NCI-H226 (cell line): ENCODE data around the gene MARCHF9.
A peak's percentile ranks its signal among the peaks of the same experiment; 100 is the strongest.
"Not testable (repeated sequence)": the region's sequence is repeated elsewhere in the genome, so short reads cannot be mapped to it uniquely, and the experiment has no call there.

ENCODE experiments used
- DNase-seq: peaks from one replicate; pipeline ENCODE4 v3.0.0-alpha.2; 2015

The MARCHF9 gene

GRCh38 chr12:57772429-57773322 lies 17.8 kb downstream of the MARCHF9 start, which contains the start of gene EEF1AKMT3:
Gene EEF1AKMT3 (plus strand): TSS chr12:57772614. CDS start chr12:57772725, 111 bp downstream.
- peak; percentile 57 for DNase-seq

DNA sequence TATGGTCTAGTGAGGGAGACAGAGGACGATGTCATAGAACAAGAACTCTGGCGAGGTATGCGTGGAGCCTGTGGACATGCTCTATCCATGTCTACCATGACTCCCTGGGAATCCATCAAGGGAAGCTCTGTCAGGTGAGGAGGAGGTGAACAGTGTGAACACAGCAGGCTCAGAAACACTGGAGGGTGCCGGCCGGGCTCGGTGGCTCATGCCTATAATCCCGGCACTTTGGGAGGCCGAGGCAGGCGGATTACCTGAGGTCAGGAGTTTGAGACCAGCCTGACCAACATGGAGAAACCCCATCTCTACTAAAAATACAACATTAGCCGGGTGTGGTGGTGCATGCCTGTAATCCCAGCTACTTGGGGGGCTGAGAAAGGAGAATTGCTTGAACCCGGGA lies 19.7 kb downstream of the MARCHF9 start:
- DNase-seq = not testable (repeated sequence)

- DNase-seq = no peak
Measured at GRCh38 chr12:57775044-57775443, 20.1 kb downstream of the MARCHF9 start.

DNA sequence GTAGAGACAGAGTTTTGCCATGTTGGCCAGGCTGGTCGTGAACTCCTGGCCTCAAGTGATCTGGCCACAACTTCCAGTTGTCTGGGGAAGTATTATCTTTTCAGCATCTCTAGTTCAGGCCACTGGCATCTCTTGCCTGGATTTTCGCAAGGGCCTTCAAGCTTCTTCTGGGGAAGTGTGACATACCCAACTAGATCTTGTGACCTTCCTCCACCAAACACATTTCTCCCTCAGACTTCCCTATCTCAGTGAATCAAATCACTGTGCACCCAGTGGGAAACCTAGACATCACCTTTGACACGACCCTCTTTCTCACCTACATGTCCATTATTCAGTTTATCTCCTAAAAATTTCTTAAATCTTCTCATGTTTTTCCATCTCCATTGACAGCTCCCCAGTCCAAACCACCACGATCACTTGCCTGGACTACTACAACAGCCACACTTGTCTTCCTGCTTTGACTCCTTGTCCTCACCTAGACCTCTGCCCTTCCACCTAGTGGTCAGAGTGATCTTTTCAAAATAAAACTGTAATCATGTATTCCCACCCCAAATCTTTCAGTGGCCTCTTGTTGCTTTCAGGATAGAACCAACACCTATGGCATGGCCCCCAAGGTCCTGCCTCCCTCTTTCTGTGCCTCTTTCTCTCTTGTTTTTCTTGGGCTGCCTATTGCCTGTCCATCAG lies 20.8 kb downstream of the MARCHF9 start:
- DNase-seq = no peak

GRCh38 chr12:57776247-57776587 lies 21.3 kb downstream of the MARCHF9 start:
- DNase-seq = no peak

GRCh38 chr12:57777367-57777766 lies 22.5 kb downstream of the MARCHF9 start:
- no peak for DNase-seq

GRCh38 chr12:57777911-57778310 lies 23.0 kb downstream of the MARCHF9 start:
- no peak for DNase-seq

GRCh38 chr12:57779736-57780135 lies 24.8 kb downstream of the MARCHF9 start:
- no peak for DNase-seq

- DNase-seq = no peak
Measured at GRCh38 chr12:57780284-57780897, 25.5 kb downstream of the MARCHF9 start.

- DNase-seq = no peak
Measured at GRCh38 chr12:57781244-57781643, 26.3 kb downstream of the MARCHF9 start.

DNA sequence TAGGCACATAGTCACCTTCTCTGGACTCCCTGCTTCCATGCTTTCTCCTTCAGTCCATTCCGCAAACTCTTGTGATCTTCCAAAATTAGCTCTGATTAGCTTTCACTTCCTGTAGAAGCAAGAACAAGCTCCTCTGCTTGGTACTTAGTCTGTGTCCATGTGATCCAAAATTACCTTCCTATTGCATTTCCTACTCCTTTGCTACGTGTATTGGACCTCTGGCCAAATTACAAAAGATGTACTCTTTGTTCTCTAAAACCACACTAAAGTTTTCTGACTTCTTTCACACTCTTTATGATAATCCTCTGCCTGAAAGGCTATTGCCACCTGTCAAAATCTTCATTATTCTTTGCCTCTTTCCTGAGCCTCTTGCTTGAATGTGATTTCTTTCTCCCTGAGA lies 26.9 kb downstream of the MARCHF9 start:
- DNase-seq = no peak

DNA sequence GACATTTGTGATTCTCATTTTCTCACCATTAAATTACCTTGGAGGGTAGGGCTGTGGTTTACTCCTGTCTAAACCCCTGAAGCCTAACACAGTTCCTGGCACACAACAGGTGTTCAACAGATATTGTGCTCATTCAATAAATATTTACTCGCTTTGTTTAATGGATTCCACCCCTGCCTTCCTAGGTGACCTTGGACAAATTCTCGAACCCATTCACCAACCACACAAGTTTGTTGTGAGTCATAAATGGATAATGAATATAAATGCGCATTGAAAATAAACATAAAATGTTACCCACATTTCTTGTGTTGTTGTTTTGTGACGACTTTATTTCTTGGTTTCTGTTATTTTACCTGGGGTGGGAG lies 27.3 kb downstream of the MARCHF9 start:
- DNase-seq = no peak

DNA sequence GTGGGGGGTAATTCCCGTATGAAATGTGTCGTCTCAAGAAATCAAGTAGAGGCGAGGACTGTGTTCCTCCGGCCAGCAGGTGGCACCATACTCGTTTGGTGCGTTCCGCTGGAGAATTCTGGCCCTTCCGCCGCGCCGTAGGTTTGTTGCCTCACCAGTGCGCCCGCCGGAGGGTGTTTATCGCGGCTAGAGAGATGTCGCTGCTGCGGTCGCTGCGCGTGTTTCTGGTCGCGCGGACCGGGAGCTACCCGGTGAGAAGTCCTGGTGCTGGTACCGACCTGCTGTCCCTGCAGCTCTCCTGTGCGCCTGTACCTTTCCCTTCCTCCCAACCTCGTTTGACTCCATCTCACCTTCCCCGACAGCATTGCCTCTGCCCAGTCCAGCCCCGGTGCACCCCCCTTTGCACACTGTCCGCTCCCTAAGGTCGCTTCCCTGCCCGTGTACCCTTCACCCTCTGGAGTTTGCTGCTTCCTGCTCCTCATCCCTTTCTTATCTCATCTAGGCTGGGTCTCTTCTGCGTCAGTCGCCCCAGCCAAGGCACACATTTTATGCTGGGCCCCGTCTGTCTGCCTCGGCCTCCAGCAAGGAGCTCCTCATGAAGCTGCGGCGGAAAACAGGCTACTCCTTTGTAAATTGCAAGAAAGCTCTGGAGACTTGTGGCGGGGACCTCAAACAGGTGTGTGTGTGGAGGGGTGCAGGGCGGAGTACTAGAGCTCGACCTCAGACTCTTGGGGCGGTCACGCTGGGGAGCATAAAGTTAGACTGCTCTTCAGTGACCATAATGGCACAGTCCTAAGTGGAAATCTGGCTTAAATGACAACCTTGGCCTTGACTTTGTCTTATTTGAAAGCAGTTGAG lies 27.9 kb downstream of the MARCHF9 start, which contains the start of gene TSFM:
TSS of gene TSFM (plus strand) at position 180 of the 858 bp plus-strand sequence. CDS start at position 195, 15 bp downstream.
- DNase-seq = peak; percentile 91

DNA sequence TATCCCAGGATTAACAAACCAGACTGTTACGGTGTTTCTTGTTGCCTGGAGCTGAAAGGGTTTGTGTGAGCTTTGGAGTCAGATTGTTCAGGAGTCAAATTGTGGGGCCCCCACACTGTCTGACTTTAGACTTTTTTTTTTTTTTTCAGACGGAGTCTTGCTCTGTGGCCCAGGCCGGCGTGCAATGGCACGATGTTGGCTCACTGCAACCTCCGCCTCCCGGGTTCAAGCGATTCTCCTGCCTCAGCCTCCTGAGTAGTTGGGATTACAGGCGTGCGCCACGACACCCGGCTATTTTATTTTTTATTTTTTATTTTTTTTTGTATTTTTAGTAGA lies 28.5 kb downstream of the MARCHF9 start:
- no peak for DNase-seq

DNA sequence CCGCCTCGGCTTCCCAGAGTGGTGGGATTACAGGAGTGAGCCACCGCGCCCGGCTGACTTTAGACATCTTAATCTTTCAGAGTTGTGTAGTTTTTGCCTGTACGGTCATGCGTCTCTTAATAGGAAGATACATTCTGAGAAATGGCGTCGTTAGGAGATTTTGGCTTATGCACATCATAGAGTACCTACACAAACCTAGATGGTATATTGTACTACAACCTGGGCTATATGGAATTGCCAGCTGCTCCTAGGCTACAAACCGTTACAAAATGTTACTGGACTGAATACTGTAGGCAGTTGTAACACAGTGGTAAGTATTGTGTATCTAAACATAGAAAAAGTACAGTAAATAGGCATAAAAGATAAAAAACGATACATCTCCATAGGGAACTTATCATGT lies 29.0 kb downstream of the MARCHF9 start:
- no peak for DNase-seq

DNA sequence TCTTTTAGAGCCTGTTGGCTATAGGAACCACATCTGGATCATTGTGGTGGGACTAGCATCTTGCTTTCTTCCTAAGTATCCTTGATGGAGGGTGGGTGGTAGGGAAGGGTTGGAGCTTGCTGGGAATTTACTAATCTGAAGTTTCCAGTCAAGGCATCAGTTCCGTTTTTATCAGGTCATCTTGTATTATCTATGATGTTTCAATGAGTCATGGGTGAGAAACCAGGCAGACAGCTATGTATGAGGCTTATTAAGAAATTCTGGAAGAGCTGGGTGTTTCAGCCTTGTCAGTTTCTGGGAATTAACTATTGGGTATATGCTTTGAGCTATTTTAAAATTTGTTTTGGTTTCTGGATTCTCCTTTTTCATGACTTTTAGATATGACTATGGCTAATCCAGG lies 39.0 kb downstream of the MARCHF9 start:
- peak; percentile 74 for DNase-seq

- DNase-seq = no peak
Measured at GRCh38 chr12:57795354-57795753, 40.5 kb downstream of the MARCHF9 start.

DNA sequence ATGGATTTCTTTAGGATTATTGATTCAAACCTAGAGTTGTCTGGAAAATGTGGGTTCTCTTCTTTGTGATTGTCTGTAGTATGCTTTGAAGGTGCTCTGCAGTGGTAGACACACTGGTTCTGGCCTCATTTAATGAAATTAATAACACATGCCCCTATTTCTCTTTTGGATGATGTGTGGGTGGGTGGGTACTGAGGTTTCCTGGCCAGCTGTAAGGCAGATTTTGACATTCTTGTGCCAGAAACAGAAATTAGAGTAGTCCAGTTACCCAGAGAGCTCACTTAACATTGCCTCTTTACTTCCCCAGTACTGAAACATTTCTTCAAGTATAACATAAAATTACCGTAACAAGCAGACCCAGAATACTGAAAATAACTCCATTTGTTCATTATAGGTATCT lies 42.1 kb downstream of the MARCHF9 start:
- DNase-seq = no peak

DNA sequence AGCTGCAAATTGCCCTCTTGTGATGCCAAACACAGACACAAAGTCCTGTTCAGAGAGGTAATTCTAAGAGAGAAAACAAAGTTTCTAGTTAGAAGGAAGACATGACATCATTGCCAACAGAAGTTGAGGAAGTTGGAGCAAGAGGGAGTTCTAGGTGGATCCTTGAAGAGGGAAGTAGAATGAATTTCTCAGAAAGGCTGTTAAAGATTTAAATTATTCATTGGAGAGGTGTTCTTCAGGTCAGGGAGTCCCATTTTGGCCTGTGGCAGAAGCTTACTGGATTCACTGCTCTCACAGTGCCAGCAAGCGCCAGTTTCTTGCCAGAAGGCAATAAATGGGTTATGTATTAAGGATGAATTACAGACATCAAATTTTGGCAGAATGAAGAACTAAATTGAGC lies 43.0 kb downstream of the MARCHF9 start:
- no peak for DNase-seq

GRCh38 chr12:57800965-57801364 lies 46.1 kb downstream of the MARCHF9 start:
- no peak for DNase-seq

- no peak for DNase-seq
Measured at GRCh38 chr12:57802607-57803006, 47.7 kb downstream of the MARCHF9 start.

GRCh38 chr12:57803319-57803893 lies 48.5 kb downstream of the MARCHF9 start:
- DNase-seq = peak; percentile 48

DNA sequence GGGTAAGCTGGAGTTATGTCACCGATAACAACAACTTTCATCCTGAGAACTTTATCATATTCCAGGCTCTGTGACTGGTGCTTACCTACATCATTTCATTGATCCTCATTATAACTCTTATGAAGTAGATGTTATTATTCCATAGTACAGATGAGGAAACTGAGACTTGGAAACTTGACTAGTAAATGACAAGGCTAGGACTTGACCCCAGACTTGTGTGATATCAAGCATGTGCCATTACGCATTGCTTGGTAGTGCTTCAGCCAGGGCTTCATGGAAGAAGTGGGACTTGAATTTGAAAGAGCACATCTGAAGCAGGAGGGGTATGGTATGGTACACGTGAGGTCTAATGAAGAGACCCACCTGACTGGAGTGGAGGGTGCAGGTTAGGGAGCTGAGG lies 51.8 kb downstream of the MARCHF9 start:
- DNase-seq = no peak
